Hematopoietic multipotent progenitor cell treated with erythropoietin and hydrocortisone succinate and interleukin-3 and kit ligand, for 6 days (in vitro differentiated cells): ENCODE data around the gene SOWAHB.

ENCODE experiments used
- DNase-seq: peaks from one replicate; pipeline ENCODE4 v3.0.0-alpha.2; 2015

The SOWAHB gene

DNA sequence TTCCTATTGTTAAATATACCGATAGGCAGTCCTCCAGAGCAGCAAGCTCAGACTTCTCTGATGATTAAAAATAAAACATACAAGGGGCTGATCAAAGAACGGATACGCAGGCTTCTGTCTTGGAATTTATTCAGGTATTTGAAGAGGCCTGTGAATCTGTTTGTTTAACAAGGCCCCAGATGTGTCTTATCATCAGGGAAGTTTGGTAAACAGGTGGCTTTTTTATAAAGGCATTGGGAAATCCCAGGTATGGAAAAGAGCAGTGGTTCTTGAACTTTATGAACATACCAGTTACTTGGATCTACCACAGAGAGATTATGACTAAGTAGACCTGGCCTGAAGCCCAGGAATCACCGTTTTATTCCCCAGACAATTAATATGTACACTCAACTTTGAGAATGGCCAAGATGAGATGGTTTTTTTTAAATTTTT, 47.9 kb downstream of the SOWAHB start:
- no peak for DNase-seq
